Activated CD4-positive, CD25-positive, alpha-beta regulatory T cell treated with anti-CD3 and anti-CD28 coated beads, Interleukin-2, amount 50 U/mL, for 72 hours (primary cell): ENCODE data around the gene IFNL3.
"Not testable (repeated sequence)": the region's sequence is repeated elsewhere in the genome, so short reads cannot be mapped to it uniquely, and the experiment has no call there.

Experiments used
- DNase-seq: peaks from one replicate; pipeline ENCODE4 v3.0.0; 2021

The IFNL3 gene

DNA sequence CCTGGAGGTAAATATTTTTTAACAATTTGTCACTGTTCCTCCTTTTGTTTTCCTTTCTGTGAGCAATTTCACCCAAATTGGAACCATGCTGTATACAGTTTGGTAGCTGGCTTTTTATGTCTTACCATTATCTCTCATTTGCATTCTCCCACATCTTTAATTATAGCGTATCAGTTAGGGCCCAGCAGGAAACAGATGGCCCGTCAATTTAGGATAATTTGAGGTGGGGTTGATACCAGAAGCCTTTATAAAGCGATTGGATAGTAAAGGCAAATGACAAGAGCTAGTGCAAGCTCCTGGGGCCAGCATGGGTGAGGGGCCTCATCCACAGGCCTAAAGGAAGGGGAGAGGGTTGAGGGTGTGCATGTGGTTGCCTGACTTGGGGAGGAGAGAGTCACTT, 7.7 kb upstream of the IFNL3 start:
- no peak for DNase-seq

- DNase-seq, result no peak
These were observed 7.0 kb upstream of the IFNL3 start for GRCh38 chr19:39251846-39252245.

DNA sequence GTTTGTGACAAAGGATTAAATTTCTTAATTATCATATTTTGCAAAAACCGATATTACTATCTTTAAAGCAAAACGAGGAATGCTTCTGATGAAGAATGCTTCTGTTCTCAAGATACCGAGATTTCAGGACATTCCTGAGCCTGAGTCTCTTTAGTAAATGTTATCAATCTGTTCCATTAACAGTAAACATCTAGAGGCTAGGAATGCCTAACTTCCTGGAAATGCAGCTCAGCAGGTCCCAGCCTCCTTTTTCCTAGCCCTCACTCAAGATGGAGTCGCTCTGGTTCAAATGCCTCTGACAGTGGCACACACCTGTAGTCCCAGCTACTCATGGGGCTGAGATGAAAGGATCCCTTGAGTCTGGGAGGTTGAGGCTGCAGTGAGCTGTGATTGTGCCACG, 6.3 kb upstream of the IFNL3 start:
- DNase-seq, result no peak

- no peak for DNase-seq
These were observed 4.0 kb upstream of the IFNL3 start, which contains the start of gene IFNL4 for GRCh38 chr19:39248806-39249205. Gene IFNL4 (minus strand): TSS chr19:39248856.

- DNase-seq, result no peak
These were observed 3.2 kb upstream of the IFNL3 start for GRCh38 chr19:39247701-39248664.

- no peak for DNase-seq
These were observed 2.3 kb upstream of the IFNL3 start for GRCh38 chr19:39246951-39247669.

DNA sequence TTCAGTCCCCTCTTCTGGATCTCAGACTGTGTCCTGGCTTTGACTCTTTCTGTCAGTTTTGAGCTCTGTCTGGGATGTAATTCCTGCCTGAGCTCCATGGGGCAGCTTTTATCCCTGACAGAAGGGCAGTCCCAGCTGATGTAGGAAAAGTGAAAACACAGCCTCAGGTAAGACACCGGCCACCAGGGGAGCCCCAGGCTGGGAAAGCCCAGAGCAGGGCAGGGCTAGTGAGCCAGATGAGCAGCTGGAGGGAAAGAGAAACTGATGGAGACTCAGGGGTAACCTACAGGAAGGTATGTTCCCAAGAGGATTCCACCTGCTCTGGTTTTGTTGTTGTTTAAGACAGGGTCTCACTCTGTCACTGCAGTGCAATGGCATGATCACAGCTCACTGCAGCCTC, 360 bp upstream of the IFNL3 start:
- DNase-seq, result not testable (repeated sequence)

GRCh38 chr19:39243741-39244140, 1.1 kb downstream of the IFNL3 start:
- not testable (repeated sequence) for DNase-seq

DNA sequence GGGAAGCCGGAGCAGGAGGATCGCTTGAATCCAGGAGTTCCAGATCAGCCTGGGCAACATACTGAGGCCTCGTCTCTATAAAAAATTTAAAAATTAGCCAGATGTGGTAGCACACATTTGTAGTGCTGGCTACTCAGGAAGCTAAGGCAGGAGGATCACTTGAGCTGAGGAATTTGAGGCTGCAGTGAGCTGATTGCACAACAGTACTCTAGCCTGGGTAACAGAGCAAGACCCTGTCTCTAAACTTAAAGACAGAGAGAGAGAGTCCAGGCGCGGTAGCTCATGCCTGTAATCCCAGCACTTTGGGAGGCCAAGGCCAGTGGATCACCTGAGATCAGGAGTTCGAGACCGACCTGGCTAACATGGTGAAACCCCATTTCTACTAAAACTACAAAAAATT, 4.4 kb downstream of the IFNL3 start:
- no peak for DNase-seq

- DNase-seq, result no peak
These were observed 5.9 kb downstream of the IFNL3 start for GRCh38 chr19:39238944-39239343.

DNA sequence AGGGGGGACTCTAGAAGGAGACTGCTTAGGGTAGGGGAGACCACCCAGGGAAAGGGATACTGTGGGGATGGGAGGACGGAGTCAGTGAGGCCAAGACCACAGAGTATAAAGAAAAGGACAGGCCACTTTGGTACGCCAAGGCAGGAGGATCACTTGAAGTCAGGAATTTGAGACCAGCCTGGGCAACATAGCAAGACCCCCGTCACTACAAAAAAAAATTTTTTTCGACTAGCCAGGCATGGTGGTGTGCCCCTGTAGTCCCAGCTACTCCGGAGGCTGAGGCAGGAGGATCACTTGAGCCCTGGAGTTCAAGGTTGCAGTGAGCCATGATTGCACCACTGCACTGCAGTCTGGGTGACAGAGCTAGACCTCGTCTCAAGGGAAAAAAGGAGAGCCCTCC, 6.6 kb downstream of the IFNL3 start:
- no peak for DNase-seq

DNA sequence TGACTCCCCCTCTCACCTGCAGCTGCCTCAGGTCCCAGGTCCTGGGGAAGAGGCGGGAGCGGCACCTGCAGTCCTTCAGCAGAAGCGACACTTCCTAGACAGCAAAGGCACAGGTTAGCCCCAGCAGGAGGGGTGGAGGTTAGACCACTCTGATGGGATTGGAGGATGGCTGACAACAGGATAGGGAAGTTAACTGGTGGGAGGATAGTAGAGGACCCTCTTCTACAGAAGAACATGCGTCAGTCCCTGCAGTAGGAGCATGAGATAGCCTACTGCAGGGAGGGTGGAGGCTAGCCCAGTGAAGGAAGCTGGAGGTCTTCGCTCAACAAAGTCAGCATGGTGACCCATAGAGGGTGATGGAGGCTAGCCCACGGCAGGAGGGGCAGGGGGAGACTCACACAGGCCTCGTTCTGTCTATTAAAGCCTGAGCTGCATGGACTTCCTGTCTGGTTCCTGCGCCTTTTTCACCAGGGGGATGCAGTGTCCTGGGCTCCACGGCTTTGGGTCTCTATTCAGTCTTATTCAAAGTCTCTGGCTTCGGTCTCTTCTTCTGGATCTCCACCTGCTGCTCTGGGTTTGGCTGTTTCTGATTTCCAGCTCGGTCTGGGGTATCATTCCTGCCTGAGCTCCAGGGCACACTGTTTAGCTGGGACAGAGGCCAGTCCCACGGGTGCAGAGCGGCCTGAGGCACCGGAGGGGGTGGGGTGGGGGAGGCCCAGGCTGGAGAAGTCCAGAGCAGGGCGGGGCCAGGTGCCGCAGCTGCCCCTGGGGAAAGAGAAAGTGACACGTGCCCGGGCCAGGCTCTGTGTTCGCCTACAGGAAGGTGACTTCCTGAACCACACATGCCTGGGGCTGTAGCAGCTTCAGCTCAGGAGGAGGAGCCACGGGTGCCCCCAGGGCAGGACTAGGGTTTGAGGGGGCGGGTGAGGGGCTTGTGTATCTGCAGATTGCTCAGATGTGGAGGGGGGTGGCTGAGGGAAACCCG, 7.3 kb downstream of the IFNL3 start:
- peak; percentile 50 for DNase-seq

- no peak for DNase-seq
These were observed 8.3 kb downstream of the IFNL3 start for GRCh38 chr19:39236527-39236926.

GRCh38 chr19:39232708-39233107, 12.1 kb downstream of the IFNL3 start:
- no peak for DNase-seq

DNA sequence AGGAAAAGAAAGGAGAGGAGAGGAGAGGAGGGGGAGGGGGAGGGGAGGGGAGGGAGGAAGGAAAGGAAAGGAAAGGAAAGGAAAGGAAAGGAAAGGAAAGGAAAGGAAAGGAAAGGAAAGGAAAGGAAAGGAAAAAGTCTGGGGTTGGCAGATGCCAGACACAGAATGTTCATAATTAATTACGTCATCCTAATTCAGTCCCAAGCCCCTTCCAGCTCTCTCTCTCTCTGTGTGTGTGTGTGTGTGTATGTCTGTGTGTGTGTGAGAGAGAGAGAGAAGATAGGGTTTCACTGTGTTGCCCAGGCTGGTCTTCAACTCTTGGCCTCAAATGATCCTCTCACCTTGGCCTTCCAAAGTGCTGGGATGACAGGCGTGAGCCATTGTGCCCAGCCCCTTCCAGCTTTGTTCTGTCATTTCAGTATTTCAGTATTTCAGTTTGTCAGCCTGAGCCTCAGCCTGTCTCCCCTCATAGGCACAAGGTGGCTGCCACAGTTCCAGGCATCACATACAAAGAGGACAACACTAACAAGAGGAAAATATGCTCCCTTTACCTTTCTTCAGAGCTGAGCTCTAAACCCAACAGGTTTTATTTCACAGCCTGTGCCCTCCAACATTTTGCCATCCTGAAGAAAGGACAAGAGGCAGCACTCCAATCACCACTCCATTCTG, 14.6 kb downstream of the IFNL3 start:
- no peak for DNase-seq

DNA sequence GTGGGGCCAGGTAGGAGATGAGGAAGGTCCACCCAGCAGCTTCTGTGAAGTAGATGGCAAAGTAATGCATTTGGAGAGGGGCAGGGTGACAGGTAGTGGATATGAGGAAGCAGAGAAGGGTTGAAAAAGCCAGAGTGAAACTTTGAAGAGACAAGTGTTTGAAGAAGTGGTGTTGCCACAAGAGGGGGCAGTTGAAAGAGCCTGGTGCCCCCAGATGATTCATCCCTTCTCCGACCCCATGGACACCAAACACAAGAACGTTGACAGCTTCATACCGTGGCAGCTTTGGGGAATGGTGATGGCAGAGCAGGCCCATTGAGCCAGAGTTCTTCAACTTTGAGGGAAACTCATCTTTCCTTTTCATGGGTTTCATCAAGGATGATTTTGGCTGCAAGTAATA, 19.9 kb downstream of the IFNL3 start:
- DNase-seq, result no peak

GRCh38 chr19:39223703-39224279, 21.0 kb downstream of the IFNL3 start:
- DNase-seq, result no peak

- not testable (repeated sequence) for DNase-seq
These were observed 25.7 kb downstream of the IFNL3 start for GRCh38 chr19:39219108-39219507.

- DNase-seq, result no peak
These were observed 26.4 kb downstream of the IFNL3 start for GRCh38 chr19:39218230-39219007.

DNA sequence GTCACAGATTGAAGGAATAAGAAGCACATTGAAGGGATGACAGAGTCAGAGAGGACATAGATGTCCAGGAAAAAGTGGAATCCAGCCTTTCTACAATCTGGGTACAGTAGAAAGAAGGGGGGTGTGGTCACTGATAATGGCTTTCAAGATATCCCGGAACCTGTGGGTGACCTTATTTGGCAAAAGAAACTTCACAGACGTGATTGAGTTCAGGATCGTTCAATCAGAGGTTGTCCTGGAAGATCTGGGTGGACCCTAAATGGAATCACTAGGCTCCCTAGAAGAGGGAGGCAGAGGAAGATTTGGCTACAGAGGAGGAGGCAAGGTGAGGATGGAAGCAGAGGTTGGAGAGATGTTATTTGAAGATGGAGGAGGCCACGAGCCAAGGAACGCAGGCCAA, 27.7 kb downstream of the IFNL3 start:
- no peak for DNase-seq

DNA sequence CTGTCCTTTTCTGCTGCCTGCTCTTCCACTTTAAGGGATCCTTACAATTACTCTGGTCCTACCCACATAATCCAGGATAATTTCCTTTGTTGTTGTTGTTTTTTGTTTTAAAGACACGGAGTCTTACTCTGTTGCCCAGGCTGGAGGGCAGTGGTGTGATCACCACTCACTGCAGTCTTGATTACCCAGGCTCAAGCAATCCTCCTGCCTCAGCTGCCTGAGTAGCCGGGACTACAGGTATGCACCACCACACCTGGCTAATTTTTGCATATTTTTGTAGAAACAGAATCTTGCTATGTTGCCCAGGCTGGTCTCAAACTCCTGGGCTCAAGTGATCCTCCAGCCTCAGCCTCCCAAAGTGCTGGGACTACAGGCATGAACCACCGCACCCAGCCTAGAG, 29.5 kb downstream of the IFNL3 start:
- DNase-seq, result not testable (repeated sequence)
